ENCODE data around the gene CPEB3.
"Not testable (repeated sequence)": the region's sequence is repeated elsewhere in the genome, so short reads cannot be mapped to it uniquely, and the experiment has no call there.

Gene CPEB3

DNA sequence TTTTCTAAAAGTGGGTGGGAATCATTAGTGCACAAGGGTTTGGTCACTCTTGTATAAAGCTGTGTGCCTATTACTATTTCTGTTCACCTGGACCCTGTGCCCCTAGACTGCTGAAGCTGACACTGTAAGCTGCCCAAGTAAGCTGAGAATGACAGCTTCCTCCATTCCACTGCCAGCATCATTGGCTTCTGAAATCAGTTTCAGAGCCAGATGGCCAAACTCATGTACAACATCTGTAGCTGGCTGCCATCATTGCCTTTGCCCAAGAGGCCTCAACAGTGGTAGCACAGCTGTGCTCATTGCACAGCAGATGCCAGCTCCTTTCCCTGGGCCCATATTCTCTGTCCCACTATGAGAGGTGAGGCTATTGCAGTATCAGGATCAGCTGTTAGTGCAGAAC is 165.7 kb downstream of the CPEB3 start:
- FAIRE-seq (peak; percentile 30), DNase-seq (ENCODE audit: insufficient read length, low spot score) (no peak)
- no peak for TF ChIP-seq POLR2A (IDR thresholded peaks at IDR 0.05; ENCODE audit: low read depth, low read length)

DNA sequence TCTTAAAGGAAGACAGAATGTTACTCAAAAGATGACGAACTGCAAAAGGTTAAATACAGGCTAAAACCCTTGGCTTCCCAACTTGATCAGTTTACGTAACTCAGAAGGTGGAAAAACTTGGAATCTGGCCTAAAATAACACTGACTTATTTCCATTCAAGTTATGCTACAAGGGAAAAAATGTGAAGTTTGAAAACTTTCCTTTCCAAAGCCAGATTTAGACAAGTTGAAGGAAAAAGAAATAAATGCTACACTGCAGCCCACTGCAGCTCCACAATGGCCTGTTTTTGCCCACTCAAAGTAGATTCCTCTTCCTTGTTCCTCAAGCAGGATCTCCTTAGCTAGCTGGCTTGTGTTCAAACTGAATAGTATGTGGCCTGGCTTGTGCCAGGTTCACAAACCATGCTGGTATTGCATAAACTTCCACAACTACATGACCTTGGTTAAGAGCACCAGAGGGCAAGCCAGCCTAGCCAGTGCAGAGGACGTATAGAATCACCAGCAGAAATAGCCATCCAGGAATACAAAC is 166.2 kb downstream of the CPEB3 start:
- no peak for TF ChIP-seq POLR2A (IDR thresholded peaks at IDR 0.05; ENCODE audit: low read depth, low read length)
- DNase-seq (ENCODE audit: insufficient read length, low spot score) (no peak), FAIRE-seq (peak; percentile 94)

DNA sequence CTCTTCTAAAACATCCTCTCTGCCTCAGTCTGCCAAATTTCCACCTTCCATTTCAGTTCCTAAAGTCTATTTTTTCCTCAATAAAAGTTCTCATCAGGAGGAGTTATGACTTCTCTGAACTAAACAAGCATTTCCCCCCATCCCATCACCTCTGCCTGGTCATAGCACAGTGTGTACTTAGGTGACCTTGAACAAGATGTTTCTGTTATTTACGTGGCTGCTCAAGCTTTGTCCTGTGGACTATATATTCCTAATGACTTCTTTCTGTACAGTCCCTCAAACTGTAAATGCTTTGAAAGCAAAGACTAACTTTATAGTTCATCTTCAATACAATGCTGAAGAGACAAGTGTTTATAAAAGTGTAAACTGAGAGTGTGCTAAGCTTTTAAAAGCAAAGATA is 166.9 kb downstream of the CPEB3 start:
- FAIRE-seq, result no peak
- no peak for TF ChIP-seq POLR2A (IDR thresholded peaks at IDR 0.05; ENCODE audit: low read depth, low read length)
- DNase-seq (ENCODE audit: insufficient read length, low spot score), result no peak

DNA sequence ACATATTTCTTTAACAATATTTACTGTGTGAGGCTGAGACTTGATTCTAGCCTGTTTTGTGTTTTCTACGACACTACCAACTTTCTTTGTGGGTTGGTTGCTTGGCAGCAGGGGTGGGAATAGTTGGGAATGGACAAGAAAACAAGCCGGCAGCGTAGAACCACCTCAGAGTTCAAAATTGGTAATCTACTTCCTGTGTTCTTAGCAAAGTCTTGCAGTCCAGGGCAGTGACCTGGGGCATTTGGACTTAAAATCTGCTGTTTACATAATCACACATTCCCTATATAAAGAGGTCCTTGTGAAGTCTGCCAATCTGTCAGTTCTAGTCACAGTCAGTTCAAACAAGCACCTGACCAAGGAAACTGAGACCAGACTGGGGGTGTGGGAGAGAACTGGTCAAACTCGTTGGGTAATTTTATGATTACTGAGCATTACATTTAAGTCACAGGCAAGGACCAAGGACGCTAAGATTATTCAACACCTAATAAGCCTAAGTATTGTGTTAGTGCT is 167.9 kb downstream of the CPEB3 start:
- no peak for TF ChIP-seq POLR2A (IDR thresholded peaks at IDR 0.05; ENCODE audit: low read depth, low read length)
- DNase-seq (ENCODE audit: insufficient read length, low spot score), result no peak

DNA sequence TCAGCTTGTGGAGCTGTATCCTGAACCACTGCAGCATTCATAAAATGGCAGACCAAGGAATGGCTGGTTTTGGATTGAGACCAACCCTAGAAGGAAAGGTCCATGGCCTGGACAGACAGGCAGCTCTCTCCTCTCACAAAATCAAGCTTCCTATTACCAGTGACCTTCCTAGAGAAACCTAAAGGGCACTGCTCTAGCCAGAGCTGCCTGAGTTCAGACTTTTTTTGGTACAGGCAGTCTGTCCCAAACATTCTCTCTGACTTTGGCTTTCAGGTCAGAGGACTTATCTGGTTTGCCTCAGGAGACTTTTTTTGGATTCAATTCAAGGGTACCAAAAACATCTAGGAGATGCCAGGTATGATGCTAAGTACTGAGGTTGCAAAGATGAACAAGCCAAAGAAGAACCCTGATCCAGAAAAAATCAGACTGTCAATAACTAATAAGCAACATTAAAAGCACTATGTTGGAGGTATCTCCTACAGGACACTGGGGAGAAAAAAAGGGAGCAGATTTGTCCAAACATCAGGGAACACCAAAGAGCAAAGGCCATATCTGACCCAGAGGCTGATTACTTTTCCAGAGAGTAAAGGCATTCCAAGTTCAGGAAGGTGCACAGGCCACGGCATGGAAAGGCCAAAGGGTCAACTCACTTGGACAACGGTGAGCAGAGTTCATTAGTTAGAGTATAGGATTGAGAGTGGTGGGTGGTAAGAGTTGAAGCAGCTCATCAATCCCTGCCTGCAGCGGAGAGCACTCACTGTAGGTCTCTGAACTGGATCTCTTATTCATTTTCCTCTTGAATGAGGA is 169.0 kb downstream of the CPEB3 start:
- FAIRE-seq, result no peak
- TF ChIP-seq POLR2A (IDR thresholded peaks at IDR 0.05; ENCODE audit: low read depth, low read length), result no peak
- no peak for DNase-seq (ENCODE audit: insufficient read length, low spot score)

More for the DNA sequence above, 167.9 kb downstream of the CPEB3 start:
- FAIRE-seq, result no peak

GRCh38 chr10:92119340-92119739 is 171.5 kb downstream of the CPEB3 start:
- TF ChIP-seq POLR2A (IDR thresholded peaks at IDR 0.05; ENCODE audit: low read depth, low read length), result no peak
- FAIRE-seq, result no peak
- DNase-seq (ENCODE audit: insufficient read length, low spot score), result no peak

DNA sequence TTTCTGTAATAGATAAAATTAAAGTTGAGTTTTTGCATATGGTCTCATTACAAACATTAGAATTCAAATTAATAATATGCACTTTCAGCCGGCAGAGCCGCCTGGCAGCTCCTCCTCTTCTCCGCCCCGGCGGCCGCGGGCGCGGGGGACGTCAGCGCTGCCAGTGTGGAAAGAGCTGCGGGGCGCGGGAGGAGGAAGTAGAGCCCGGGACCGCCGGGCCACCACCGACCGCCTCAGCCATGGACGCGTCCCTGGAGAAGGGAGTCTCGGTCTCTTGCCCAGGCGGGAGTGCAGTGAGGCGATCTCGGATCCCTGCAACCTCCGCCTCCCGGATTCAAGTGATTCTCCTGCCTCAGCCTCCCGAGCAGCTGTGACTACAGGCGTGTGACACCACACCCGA is 176.0 kb downstream of the CPEB3 start:
- not testable (repeated sequence) for FAIRE-seq

DNA sequence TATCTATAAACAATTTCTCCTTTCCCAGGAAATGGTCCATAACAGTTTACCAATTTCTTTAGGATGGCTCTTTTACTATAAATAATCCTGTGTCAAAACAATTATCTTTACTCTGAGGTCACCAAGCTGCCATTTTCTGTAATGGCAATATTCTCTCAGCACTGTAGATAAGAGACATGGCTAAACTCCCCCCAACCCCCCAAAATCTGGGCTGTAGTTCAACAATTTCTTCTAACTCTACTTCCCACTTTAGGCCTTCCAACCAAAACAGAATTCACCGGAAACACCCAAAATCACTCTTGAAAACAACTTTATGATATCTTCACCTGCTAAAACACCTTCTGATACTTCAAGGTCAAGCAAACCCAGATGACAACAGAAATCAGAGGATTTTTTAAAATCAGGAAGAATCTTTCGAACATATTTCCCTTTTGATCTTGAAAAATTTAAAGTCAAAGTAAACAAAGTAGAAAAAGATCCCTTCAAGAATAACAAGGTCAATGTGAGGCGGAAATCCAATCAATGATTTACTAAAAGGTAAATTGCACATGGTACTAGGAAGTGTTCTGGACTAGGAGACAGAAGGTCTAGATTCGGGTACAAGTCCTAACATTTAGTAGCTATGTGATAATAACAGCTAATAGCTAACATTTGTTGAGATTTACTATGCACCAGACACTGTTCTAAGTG is 176.8 kb downstream of the CPEB3 start:
- DNase-seq (ENCODE audit: insufficient read length, low spot score) (no peak), FAIRE-seq (no peak)
- TF ChIP-seq POLR2A (IDR thresholded peaks at IDR 0.05; ENCODE audit: low read depth, low read length), result no peak

More for the DNA sequence above, 176.0 kb downstream of the CPEB3 start:
- not testable (repeated sequence) for DNase-seq (ENCODE audit: insufficient read length, low spot score)

DNA sequence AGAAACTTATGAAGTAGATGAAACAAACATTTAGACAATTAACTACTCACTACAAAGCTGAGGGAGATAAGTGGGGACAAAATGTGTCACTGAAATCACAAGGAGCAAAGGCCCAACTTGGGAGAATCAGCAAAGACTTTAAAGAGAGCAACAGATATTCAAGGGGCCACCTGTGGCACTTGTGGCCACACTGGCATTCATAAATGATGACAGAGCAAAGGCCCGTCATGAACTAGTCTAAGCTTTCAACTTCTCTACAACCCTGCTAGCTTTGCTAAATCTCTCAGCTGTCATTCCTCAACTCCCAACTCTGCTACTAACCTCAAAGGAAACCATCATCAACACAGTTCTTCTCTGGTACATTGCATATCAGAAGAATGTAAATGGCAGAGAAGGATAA is 178.4 kb downstream of the CPEB3 start:
- TF ChIP-seq POLR2A (IDR thresholded peaks at IDR 0.05; ENCODE audit: low read depth, low read length), result no peak
- FAIRE-seq, result peak; percentile 41
- DNase-seq (ENCODE audit: insufficient read length, low spot score), result no peak

DNA sequence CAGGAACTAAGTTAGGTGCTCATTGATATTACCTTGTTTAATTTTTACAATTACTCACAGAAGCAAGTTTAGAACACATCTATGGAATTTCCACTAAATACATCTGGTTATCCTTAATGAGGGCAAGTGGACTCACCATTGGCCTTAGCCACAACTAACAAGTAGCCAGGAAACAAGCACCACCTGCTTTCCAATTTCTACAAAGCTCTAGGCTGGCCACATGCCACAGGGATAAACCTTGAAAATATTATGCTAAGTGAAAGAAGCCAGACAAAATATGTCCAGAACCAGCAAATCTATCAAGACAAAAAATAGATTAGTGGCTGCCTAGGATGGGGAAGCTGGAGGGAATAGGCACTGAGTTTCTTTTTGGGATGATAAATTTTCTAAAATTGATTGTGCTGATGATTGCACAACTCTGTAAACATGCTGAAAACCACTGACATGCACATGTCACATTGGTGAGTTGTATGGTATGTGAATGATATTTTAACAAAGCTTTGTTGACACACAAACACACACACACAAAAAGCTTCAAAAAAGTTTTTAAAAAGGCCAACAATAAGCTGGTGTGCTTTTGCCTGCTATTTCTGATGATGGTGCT is 179.4 kb downstream of the CPEB3 start:
- FAIRE-seq, result no peak
- TF ChIP-seq POLR2A (IDR thresholded peaks at IDR 0.05; ENCODE audit: low read depth, low read length), result no peak
- no peak for DNase-seq (ENCODE audit: insufficient read length, low spot score)

- TF ChIP-seq POLR2A (IDR thresholded peaks at IDR 0.05; ENCODE audit: low read depth, low read length), result no peak
- peak; percentile 97 for FAIRE-seq
- peak; percentile 50 for DNase-seq (ENCODE audit: insufficient read length, low spot score)
Observed at GRCh38 chr10:92110039-92110794, 180.7 kb downstream of the CPEB3 start.

GRCh38 chr10:92108747-92109146 is 182.1 kb downstream of the CPEB3 start:
- FAIRE-seq (no peak), DNase-seq (ENCODE audit: insufficient read length, low spot score) (no peak)
- no peak for TF ChIP-seq POLR2A (IDR thresholded peaks at IDR 0.05; ENCODE audit: low read depth, low read length)

DNA sequence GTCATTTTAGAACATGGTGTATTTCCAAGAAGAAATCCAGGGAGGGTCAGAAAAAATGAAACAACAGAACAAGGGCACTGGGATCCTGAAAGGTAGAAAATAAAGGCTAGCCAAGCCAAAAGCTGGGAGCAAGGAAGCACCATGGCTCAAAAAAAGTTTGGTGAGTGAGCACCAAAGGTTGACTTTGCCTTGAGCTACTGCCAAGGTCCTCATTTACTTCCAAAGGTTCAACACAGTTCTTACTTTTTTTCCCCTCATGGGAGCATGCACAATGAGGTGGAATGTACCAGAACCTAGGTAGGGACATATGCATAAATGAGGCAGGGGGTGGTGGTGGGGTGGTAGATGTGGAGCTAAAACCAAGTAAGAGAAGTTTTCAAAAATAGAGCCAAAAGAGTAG is 182.8 kb downstream of the CPEB3 start:
- FAIRE-seq (no peak), DNase-seq (ENCODE audit: insufficient read length, low spot score) (no peak)
- no peak for TF ChIP-seq POLR2A (IDR thresholded peaks at IDR 0.05; ENCODE audit: low read depth, low read length)

Measured in H54 (cell line).